DOHH2 (cell line): ENCODE data around the gene RNU7-1.

Experiments
- H3F3A ChIP-seq: fragments of 200-600 bp; sonication (generic), shearing (Covaris generic); 2 replicates; pipeline ENCODE4 v1.6.0; 2016; ENCODE audit warnings: antibody characterized with exemption, mild to moderate bottlenecking; ENCODE audit not compliant: control insufficient read depth, insufficient read depth
- H3K27ac ChIP-seq: fragments of 200-600 bp; sonication (generic); 2 replicates; pipeline ENCODE4 v1.5.1; 2014; ENCODE audit warnings: low read depth, mild to moderate bottlenecking, low read length, moderate library complexity
- H3K27me3 ChIP-seq: fragments of 200-600 bp; sonication (generic); 2 replicates; pipeline ENCODE4 v1.6.1; 2014; ENCODE audit warnings: mild to moderate bottlenecking, low read length, mixed read lengths; ENCODE audit not compliant: control insufficient read depth
- H3K36me3 ChIP-seq: fragments of 200-600 bp; sonication (generic); 2 replicates; pipeline ENCODE4 v1.6.1; 2014; ENCODE audit warnings: mild to moderate bottlenecking, low read length, moderate library complexity, mixed read lengths; ENCODE audit not compliant: control insufficient read depth
- H3K4me1 ChIP-seq: fragments of 200-600 bp; sonication (generic); 2 replicates; pipeline ENCODE4 v1.6.1; 2014; ENCODE audit warnings: mild to moderate bottlenecking, low read length, mixed read lengths; ENCODE audit not compliant: control insufficient read depth
- H3K4me2 ChIP-seq: fragments of 200-600 bp; sonication (generic); 2 replicates; pipeline ENCODE4 v1.6.0; 2014; ENCODE audit warnings: mild to moderate bottlenecking, low read length, moderate library complexity
- H3K4me3 ChIP-seq: fragments of 200-600 bp; sonication (generic); 2 replicates; pipeline ENCODE4 v1.5.1; 2014; ENCODE audit warnings: mild to moderate bottlenecking, low read length, mixed read lengths
- H3K79me2 ChIP-seq: fragments of 200-600 bp; sonication (generic); 2 replicates; pipeline ENCODE4 v1.6.1; 2014; ENCODE audit warnings: mild to moderate bottlenecking, low read length, mixed read lengths; ENCODE audit not compliant: control insufficient read depth
- H3K9me2 ChIP-seq: fragments of 200-600 bp; sonication (generic); replicated peaks from 2 replicates; pipeline ENCODE4 v1.6.1; 2014; ENCODE audit warnings: mild to moderate bottlenecking, low read length, mixed read lengths; ENCODE audit not compliant: control insufficient read depth
- H3K9me3 ChIP-seq: fragments of 200-600 bp; sonication (generic); 2 replicates; pipeline ENCODE4 v1.6.1; 2014; ENCODE audit warnings: antibody characterized with exemption, low read length, mixed read lengths; ENCODE audit not compliant: control insufficient read depth, insufficient read depth
- H4K20me1 ChIP-seq: fragments of 200-600 bp; sonication (generic); 2 replicates; pipeline ENCODE4 v1.6.0; 2014; ENCODE audit warnings: low read depth, mild to moderate bottlenecking, antibody characterized with exemption, low read length, moderate library complexity; ENCODE audit not compliant: control insufficient read depth, insufficient read depth
- EZH2phosphoT487 ChIP-seq: fragments of 200-600 bp; sonication (generic); IDR thresholded peaks from 2 replicates; pipeline ENCODE4 v1.6.1; 2017; ENCODE audit warnings: borderline replicate concordance, mild to moderate bottlenecking, antibody characterized with exemption, low read length, moderate library complexity, mixed read lengths
- TF ChIP-seq, protein P1 (sequence below): fragments of 200-600 bp; sonication (generic); IDR thresholded peaks from one replicate; pipeline ENCODE4 v1.5.1; 2014; ENCODE audit warnings: antibody characterized with exemption, mild to moderate bottlenecking, low read depth, low read length; ENCODE audit not compliant: poor library complexity, severe bottlenecking

The RNU7-1 gene

DNA sequence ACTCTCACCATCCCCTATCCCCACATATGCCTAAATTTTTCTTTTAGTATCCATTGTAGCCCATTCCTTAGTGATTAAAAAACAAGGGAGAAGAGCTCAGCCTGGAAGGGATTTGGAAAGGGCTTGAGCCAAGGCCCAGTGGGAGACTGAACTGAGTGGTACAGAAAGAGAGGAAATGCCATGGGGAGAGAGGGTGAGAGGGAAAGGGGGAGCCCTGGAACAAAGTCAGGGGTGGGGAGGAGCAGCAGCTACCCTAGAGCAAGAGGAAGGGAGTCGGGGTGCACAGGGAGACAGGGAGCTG, 18.4 kb upstream of the RNU7-1 start:
- H3K9me2 ChIP-seq = no peaks in the 10 kb centered on the region
- H3K4me1 ChIP-seq = peaks cover 44% of the 10 kb centered on the region
- H3K27ac ChIP-seq = no peak overlapping the region
- no peak for TF ChIP-seq EZH2phosphoT487
- TF ChIP-seq, protein P1, sequence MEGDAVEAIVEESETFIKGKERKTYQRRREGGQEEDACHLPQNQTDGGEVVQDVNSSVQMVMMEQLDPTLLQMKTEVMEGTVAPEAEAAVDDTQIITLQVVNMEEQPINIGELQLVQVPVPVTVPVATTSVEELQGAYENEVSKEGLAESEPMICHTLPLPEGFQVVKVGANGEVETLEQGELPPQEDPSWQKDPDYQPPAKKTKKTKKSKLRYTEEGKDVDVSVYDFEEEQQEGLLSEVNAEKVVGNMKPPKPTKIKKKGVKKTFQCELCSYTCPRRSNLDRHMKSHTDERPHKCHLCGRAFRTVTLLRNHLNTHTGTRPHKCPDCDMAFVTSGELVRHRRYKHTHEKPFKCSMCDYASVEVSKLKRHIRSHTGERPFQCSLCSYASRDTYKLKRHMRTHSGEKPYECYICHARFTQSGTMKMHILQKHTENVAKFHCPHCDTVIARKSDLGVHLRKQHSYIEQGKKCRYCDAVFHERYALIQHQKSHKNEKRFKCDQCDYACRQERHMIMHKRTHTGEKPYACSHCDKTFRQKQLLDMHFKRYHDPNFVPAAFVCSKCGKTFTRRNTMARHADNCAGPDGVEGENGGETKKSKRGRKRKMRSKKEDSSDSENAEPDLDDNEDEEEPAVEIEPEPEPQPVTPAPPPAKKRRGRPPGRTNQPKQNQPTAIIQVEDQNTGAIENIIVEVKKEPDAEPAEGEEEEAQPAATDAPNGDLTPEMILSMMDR = no peak
- H3K9me3 ChIP-seq = no peaks in the 10 kb centered on the region
- no peaks in the 10 kb centered on the region for H3K79me2 ChIP-seq
- peaks cover 59% of the 10 kb centered on the region for H3K27me3 ChIP-seq
- no peaks in the 10 kb centered on the region for H4K20me1 ChIP-seq
- H3K36me3 ChIP-seq = no peaks in the 10 kb centered on the region
- no peaks in the 10 kb centered on the region; the same call in 1 of the 2 replicates for H3F3A ChIP-seq
- H3K4me3 ChIP-seq = no peak overlapping the region
- H3K4me2 ChIP-seq = no peak overlapping the region

DNA sequence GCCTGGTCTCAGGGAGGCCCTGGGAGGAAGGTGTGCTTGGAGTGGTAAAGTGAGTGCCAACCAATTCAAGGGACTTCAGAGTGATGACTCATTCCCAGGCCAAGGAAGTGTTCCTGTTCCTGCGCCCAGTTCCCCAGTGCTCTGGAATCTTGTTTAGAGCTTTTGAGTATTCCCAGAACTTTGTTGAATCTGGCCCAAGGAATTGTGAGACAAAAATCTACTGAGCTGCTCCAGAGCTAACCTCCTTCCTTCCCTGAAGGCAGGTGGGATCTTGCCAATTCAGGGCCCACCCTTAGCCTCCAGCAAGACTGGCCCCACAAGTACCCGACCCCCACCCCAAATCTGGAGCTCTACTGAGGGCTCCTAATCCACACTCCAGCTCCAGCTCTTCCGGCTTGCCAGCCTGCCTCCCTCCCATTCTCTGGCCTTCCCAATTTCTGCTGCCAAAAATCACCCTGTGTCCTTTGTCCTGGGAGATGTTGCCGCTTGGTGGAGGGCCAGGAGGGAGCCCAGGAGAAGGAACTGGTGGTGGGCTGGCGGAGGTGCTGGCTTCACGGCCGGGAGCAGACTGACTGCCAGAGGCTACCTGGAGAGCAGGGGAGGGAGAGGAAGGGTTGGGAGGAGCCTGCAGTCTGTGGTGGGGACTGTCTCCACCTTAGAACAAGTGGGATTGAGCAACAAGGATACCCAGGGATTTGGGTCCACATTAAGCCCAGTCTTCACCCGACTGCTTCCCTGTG, 17.9 kb upstream of the RNU7-1 start:
- H3K9me3 ChIP-seq = no peaks in the 10 kb centered on the region
- peaks cover 60% of the 10 kb centered on the region for H3K27me3 ChIP-seq
- H3F3A ChIP-seq = no peaks in the 10 kb centered on the region; the same call in 1 of the 2 replicates
- H3K9me2 ChIP-seq = no peaks in the 10 kb centered on the region
- TF ChIP-seq, protein P1 = no peak
- TF ChIP-seq EZH2phosphoT487 = no peak
- H3K27ac ChIP-seq = no peak overlapping the region
- H3K79me2 ChIP-seq = no peaks in the 10 kb centered on the region
- H4K20me1 ChIP-seq = no peaks in the 10 kb centered on the region
- H3K4me2 ChIP-seq = no peak overlapping the region
- peaks cover 44% of the 10 kb centered on the region for H3K4me1 ChIP-seq
- H3K36me3 ChIP-seq = no peaks in the 10 kb centered on the region
- no peak overlapping the region for H3K4me3 ChIP-seq

GRCh38 chr12:6927379-6928021, 16.1 kb upstream of the RNU7-1 start, which contains the start of gene ATN1:
Gene ATN1 (plus strand): TSS chr12:6927959. CDS start chr12:6934002, 6,043 bp downstream.
- H3F3A ChIP-seq = peaks cover 2% of the 10 kb centered on the region; the same call in 1 of the 2 replicates
- no peaks in the 10 kb centered on the region for H4K20me1 ChIP-seq
- no peaks in the 10 kb centered on the region for H3K36me3 ChIP-seq
- peak within 1 kb of the TSS; percentile 64 for H3K4me2 ChIP-seq
- H3K27ac ChIP-seq = no peak within 1 kb of the TSS
- H3K9me2 ChIP-seq = no peaks in the 10 kb centered on the region
- H3K4me1 ChIP-seq = peaks cover 32% of the 10 kb centered on the region
- no peaks in the 10 kb centered on the region for H3K9me3 ChIP-seq
- H3K79me2 ChIP-seq = no peaks in the 10 kb centered on the region
- peaks cover 52% of the 10 kb centered on the region for H3K27me3 ChIP-seq
- H3K4me3 ChIP-seq = peak within 1 kb of the TSS; percentile 58
- TF ChIP-seq EZH2phosphoT487 = peak; percentile 96
- TF ChIP-seq, protein P1 = no peak
